Panc1 (cell line): ENCODE measurements around the gene CADPS2. TPM values are rescaled to one million over a fixed set of nuclear protein-coding genes. Genes with fewer than 3 reads are reported as not detected.

Experiments
- ATAC-seq: fragments of 200-7000 bp; cut with Tn5 transposase; 2 replicates; pipeline ENCODE4 v1.9.1; 2020; ENCODE audit warnings: mild to moderate bottlenecking, moderate library complexity
- BruUV-seq: library from RNA; stranded (reverse); fragments of 400-500 nt; replicated peaks from 2 replicates; lab custom pipeline; 2021; lab: Mats Ljungman, UMichigan
- CTCF ChIA-PET: fragments of 300-600 bp; sonication (Branson Sonifier 250); formaldehyde crosslinking; loops from one replicate; lab custom pipeline; 2022; ENCODE audit warnings: antibody characterized with exemption; lab: Charles Lee
- POLR2A ChIA-PET: fragments of 300-600 bp; sonication (Branson Sonifier 250); formaldehyde crosslinking; loops from one replicate; lab custom pipeline; 2022; ENCODE audit warnings: antibody characterized with exemption; lab: Charles Lee
- DNase-seq: peaks from one replicate; pipeline ENCODE4 v3.0.0-alpha.2; 2010; ENCODE audit warnings: low read depth, low spot score
- H3K27ac ChIP-seq: 2 replicates; pipeline ENCODE4 v1.5.1; 2011; ENCODE audit warnings: mild to moderate bottlenecking, low read length, inconsistent platforms
- H3K27me3 ChIP-seq: fragments of 200-500 bp; sonication (Bioruptor generic); 2 replicates; pipeline ENCODE4 v1.6.0; 2014; ENCODE audit warnings: low read length, inconsistent platforms; ENCODE audit not compliant: control insufficient read depth, insufficient read depth
- H3K36me3 ChIP-seq: fragments of 200-500 bp; sonication (Bioruptor generic); 2 replicates; pipeline ENCODE4 v1.5.1; 2014; ENCODE audit warnings: inconsistent platforms, mild to moderate bottlenecking, low read length, moderate library complexity; ENCODE audit not compliant: control insufficient read depth, insufficient read depth
- H3K4me1 ChIP-seq: 2 replicates; pipeline ENCODE4 v1.5.1; 2011; ENCODE audit warnings: inconsistent platforms, mild to moderate bottlenecking, low read length, moderate library complexity; ENCODE audit not compliant: control insufficient read depth, insufficient read depth
- H3K4me3 ChIP-seq, 2 experiments: 2 replicates each; pipeline ENCODE4 v1.5.1; 2011 to 2012; ENCODE audit warnings: low read depth in 2 of 2, low read length in 2 of 2, mild to moderate bottlenecking in 2 of 2, inconsistent platforms in 1 of 2, moderate library complexity in 1 of 2
- H3K9me3 ChIP-seq: fragments of 200-500 bp; sonication (Bioruptor generic); 2 replicates; pipeline ENCODE4 v1.5.1; 2014; ENCODE audit warnings: low read depth, mild to moderate bottlenecking, inconsistent platforms, low read length, moderate library complexity; ENCODE audit not compliant: control insufficient read depth, insufficient read depth
- POLR2AphosphoS5 ChIP-seq: IDR thresholded peaks from 2 replicates; pipeline ENCODE4 v1.6.1; 2012; ENCODE audit warnings: mild to moderate bottlenecking, low read depth, low read length, moderate library complexity
- SIN3A ChIP-seq: IDR thresholded peaks from 2 replicates; pipeline ENCODE4 v1.6.1; 2012; ENCODE audit warnings: low read depth, mild to moderate bottlenecking, low read length, moderate library complexity, borderline replicate concordance; ENCODE audit not compliant: insufficient read depth
- TCF7L2 ChIP-seq: IDR thresholded peaks from 2 replicates; pipeline ENCODE4 v1.6.1; 2011; ENCODE audit warnings: mild to moderate bottlenecking, low read depth, low read length, inconsistent platforms
- in situ Hi-C: cut with HindIII; loops from 2 replicates; pipeline ENCODE4 v1.10.0; 2016; ENCODE audit warnings: low sequenced_read_pairs, low pct_unique_long_range_greater_than_20kb
- intact Hi-C: fragments of 100-400 bp; cut with micrococcal nuclease; formaldehyde crosslinking; loops from one replicate; pipeline ENCODE4 v1.10.0; 2022; ENCODE audit not compliant: unreplicated experiment
- total RNA-seq: library from RNA; stranded (reverse); gene quantifications from one replicate; pipeline ENCODE4 v1.2.1, GENCODE V29; 2021; ENCODE audit not compliant: unreplicated experiment
- TF ChIP-seq, protein P1 (sequence below): fragments of 450-650 bp; IDR thresholded peaks from 2 replicates; pipeline ENCODE4 v1.5.1; 2017; ENCODE audit warnings: mild to moderate bottlenecking
- TF ChIP-seq, protein P2 (sequence below), 2 experiments: IDR thresholded peaks; 2 replicates each; pipeline ENCODE4 v1.6.1; 2011 to 2012; ENCODE audit warnings: low read depth in 2 of 2, control low read depth in 1 of 2, low read length in 1 of 2, mild to moderate bottlenecking in 1 of 2, moderate library complexity in 1 of 2; ENCODE audit not compliant: insufficient read depth in 1 of 2

Gene CADPS2
- total RNA-seq, 1 experiment from 2014 or later = 1.6 TPM

DNA sequence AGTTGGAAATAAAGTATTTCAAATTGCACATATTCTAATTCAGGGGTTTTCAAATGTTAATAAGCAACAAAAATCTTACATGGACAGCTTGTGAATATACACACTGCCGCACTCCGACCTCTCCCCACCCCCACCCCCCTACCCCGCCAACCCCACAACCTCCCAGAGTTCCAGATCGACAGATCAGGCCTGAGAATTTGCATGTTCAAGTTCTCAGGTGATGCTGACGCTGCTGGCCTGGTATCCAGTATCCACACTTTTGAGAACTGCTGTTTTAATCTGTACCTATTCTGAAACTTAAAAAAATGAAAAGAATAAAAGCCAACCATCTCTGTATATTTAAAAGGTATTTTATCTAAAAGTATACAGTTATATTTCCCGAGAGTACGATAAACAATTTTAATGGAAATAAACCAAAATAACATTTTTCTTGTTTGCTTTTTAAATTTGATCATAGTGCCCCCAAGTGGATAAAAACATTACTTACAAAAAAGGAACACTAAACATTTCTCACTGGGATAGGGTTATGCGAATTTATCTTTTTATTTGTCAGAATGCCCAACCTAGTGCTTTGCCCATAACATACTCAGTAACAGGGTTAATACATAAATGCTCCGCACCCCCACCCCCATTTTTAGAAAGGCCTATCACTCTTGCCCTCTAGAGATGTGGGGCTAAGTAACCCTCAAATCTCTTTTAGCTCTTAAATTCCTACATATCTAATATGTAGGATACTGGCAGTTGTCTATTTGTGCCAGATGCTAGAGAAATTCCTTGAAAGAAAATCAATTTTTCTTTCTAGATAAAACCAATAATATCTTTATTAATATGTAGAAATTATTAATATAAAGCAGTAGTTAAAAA, 353.6 kb downstream of the CADPS2 start:
- ChIA-PET CTCF (no interaction called here), POLR2A (no interaction called here)
- Histone ChIP-seq H3K27ac (no peak overlapping the region), H3K27me3 (no peaks in the 10 kb centered on the region), H3K9me3 (no peaks in the 10 kb centered on the region), H3K36me3 (no peaks in the 10 kb centered on the region), H3K4me1 (no peaks in the 10 kb centered on the region), H3K4me3 (no peak overlapping the region)
- DNase-seq (no peak), ATAC-seq (no peak)
- in situ Hi-C loops (no loop called here), intact Hi-C loops (loop anchor here (5.0 kb wide), 1 partner anchor 440 kb away; no protein-coding TSS in a partner anchor)
- TF ChIP-seq POLR2AphosphoS5 (no peak), TCF7L2 (no peak), SIN3A (no peak)
- TF ChIP-seq, protein P1, sequence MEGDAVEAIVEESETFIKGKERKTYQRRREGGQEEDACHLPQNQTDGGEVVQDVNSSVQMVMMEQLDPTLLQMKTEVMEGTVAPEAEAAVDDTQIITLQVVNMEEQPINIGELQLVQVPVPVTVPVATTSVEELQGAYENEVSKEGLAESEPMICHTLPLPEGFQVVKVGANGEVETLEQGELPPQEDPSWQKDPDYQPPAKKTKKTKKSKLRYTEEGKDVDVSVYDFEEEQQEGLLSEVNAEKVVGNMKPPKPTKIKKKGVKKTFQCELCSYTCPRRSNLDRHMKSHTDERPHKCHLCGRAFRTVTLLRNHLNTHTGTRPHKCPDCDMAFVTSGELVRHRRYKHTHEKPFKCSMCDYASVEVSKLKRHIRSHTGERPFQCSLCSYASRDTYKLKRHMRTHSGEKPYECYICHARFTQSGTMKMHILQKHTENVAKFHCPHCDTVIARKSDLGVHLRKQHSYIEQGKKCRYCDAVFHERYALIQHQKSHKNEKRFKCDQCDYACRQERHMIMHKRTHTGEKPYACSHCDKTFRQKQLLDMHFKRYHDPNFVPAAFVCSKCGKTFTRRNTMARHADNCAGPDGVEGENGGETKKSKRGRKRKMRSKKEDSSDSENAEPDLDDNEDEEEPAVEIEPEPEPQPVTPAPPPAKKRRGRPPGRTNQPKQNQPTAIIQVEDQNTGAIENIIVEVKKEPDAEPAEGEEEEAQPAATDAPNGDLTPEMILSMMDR = peak; percentile 46; the same call in 1 of the 2 replicates
- no TSS peak for BruUV-seq

DNA sequence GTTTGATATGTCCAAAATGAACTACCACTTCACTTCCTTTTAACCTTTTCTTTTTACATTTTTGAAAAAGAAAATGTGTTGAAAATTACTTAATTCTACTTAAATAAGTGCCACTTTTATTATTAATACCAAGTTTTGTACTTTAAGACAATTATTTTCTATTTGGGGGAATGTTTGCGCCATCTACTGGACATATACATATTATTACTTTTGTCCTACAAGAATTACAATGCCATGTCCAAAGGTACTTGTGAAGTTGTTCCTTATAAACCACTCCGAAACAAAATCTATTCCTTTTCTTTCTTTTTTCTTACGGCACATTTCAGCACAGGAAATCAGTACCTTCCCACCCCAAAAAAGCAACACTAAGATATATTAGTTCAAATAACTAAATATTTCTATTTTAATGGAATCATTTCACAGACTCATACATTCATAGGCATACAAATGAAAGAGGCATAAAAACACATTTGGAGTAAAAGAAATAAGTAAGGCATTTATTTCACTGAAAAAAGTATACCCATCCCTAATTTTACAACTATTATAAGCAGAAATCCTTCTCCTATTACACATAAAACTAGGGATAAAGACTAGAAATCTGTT, 357.3 kb downstream of the CADPS2 start:
- no peaks in the 10 kb centered on the region for H3K4me1 ChIP-seq
- intact Hi-C loops (loop anchor here (1.0 to 10.0 kb wide), 2 partner anchors 310 to 514 kb away; no protein-coding TSS in a partner anchor), in situ Hi-C loops (no loop called here)
- ChIA-PET CTCF (interaction anchor here (0.7 to 0.9 kb wide), 2 partner anchors 311 to 626 kb away, joined by 4 read pairs; no protein-coding TSS in a partner anchor), POLR2A (no interaction called here)
- no peaks in the 10 kb centered on the region; the same call in 1 of the 2 replicates for H3K36me3 ChIP-seq
- no peaks in the 10 kb centered on the region for H3K27me3 ChIP-seq
- peak; percentile 17 for DNase-seq
- no peaks in the 10 kb centered on the region for H3K9me3 ChIP-seq
- no peak for ATAC-seq
- no peak overlapping the region for H3K27ac ChIP-seq
- TF ChIP-seq, protein P1 = peak; percentile 50; the same call in 1 of the 2 replicates
- no peak for TF ChIP-seq TCF7L2
- TF ChIP-seq, protein P2, sequence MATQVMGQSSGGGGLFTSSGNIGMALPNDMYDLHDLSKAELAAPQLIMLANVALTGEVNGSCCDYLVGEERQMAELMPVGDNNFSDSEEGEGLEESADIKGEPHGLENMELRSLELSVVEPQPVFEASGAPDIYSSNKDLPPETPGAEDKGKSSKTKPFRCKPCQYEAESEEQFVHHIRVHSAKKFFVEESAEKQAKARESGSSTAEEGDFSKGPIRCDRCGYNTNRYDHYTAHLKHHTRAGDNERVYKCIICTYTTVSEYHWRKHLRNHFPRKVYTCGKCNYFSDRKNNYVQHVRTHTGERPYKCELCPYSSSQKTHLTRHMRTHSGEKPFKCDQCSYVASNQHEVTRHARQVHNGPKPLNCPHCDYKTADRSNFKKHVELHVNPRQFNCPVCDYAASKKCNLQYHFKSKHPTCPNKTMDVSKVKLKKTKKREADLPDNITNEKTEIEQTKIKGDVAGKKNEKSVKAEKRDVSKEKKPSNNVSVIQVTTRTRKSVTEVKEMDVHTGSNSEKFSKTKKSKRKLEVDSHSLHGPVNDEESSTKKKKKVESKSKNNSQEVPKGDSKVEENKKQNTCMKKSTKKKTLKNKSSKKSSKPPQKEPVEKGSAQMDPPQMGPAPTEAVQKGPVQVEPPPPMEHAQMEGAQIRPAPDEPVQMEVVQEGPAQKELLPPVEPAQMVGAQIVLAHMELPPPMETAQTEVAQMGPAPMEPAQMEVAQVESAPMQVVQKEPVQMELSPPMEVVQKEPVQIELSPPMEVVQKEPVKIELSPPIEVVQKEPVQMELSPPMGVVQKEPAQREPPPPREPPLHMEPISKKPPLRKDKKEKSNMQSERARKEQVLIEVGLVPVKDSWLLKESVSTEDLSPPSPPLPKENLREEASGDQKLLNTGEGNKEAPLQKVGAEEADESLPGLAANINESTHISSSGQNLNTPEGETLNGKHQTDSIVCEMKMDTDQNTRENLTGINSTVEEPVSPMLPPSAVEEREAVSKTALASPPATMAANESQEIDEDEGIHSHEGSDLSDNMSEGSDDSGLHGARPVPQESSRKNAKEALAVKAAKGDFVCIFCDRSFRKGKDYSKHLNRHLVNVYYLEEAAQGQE (IDR thresholded peaks at IDR 0.05; ENCODE audit: insufficient read depth in 1 of 2, low read depth in 2 of 2, low read length in 1 of 2) = no peak
- no peak overlapping the region for H3K4me3 ChIP-seq
- no TSS peak for BruUV-seq
